Measurements from ENCODE around the gene CCDC9B. TPM values are rescaled to one million over a fixed set of nuclear protein-coding genes. Genes with fewer than 3 reads are reported as not detected.

The CCDC9B gene
- total RNA-seq, 1 experiment from 2014 or later = 1.4 TPM

- TF ChIP-seq, protein P1, sequence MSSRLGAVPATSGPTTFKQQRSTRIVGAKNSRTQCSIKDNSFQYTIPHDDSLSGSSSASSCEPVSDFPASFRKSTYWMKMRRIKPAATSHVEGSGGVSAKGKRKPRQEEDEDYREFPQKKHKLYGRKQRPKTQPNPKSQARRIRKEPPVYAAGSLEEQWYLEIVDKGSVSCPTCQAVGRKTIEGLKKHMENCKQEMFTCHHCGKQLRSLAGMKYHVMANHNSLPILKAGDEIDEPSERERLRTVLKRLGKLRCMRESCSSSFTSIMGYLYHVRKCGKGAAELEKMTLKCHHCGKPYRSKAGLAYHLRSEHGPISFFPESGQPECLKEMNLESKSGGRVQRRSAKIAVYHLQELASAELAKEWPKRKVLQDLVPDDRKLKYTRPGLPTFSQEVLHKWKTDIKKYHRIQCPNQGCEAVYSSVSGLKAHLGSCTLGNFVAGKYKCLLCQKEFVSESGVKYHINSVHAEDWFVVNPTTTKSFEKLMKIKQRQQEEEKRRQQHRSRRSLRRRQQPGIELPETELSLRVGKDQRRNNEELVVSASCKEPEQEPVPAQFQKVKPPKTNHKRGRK (CRISPR knock-in tag; IDR thresholded peaks at IDR 0.05; ENCODE audit: borderline replicate concordance) = no peak
- TF ChIP-seq, protein P2, sequence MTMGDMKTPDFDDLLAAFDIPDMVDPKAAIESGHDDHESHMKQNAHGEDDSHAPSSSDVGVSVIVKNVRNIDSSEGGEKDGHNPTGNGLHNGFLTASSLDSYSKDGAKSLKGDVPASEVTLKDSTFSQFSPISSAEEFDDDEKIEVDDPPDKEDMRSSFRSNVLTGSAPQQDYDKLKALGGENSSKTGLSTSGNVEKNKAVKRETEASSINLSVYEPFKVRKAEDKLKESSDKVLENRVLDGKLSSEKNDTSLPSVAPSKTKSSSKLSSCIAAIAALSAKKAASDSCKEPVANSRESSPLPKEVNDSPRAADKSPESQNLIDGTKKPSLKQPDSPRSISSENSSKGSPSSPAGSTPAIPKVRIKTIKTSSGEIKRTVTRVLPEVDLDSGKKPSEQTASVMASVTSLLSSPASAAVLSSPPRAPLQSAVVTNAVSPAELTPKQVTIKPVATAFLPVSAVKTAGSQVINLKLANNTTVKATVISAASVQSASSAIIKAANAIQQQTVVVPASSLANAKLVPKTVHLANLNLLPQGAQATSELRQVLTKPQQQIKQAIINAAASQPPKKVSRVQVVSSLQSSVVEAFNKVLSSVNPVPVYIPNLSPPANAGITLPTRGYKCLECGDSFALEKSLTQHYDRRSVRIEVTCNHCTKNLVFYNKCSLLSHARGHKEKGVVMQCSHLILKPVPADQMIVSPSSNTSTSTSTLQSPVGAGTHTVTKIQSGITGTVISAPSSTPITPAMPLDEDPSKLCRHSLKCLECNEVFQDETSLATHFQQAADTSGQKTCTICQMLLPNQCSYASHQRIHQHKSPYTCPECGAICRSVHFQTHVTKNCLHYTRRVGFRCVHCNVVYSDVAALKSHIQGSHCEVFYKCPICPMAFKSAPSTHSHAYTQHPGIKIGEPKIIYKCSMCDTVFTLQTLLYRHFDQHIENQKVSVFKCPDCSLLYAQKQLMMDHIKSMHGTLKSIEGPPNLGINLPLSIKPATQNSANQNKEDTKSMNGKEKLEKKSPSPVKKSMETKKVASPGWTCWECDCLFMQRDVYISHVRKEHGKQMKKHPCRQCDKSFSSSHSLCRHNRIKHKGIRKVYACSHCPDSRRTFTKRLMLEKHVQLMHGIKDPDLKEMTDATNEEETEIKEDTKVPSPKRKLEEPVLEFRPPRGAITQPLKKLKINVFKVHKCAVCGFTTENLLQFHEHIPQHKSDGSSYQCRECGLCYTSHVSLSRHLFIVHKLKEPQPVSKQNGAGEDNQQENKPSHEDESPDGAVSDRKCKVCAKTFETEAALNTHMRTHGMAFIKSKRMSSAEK (CRISPR knock-in tag; IDR thresholded peaks at IDR 0.05; ENCODE audit: borderline replicate concordance) = no peak
- TF ChIP-seq GABPB1 (CRISPR knock-in tag; IDR thresholded peaks at IDR 0.05) (no peak), ATF1 (CRISPR knock-in tag; IDR thresholded peaks at IDR 0.05) (no peak), TEAD4 (CRISPR knock-in tag; IDR thresholded peaks at IDR 0.05) (no peak), GTF2I (CRISPR knock-in tag; conservative IDR thresholded peaks at IDR 0.05) (no peak), JUN (CRISPR knock-in tag; IDR thresholded peaks at IDR 0.05) (no peak), CREM (CRISPR knock-in tag; IDR thresholded peaks at IDR 0.05) (no peak), TEAD1 (CRISPR knock-in tag; IDR thresholded peaks at IDR 0.05) (no peak)
- TF ChIP-seq, protein P3, sequence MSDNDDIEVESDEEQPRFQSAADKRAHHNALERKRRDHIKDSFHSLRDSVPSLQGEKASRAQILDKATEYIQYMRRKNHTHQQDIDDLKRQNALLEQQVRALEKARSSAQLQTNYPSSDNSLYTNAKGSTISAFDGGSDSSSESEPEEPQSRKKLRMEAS (CRISPR knock-in tag; IDR thresholded peaks at IDR 0.05) = no peak
- TF ChIP-seq, protein P4, sequence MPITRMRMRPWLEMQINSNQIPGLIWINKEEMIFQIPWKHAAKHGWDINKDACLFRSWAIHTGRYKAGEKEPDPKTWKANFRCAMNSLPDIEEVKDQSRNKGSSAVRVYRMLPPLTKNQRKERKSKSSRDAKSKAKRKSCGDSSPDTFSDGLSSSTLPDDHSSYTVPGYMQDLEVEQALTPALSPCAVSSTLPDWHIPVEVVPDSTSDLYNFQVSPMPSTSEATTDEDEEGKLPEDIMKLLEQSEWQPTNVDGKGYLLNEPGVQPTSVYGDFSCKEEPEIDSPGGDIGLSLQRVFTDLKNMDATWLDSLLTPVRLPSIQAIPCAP (CRISPR knock-in tag; IDR thresholded peaks at IDR 0.05) = no peak
- ChIA-PET CTCF (interaction anchor here (0.8 to 7.2 kb wide), 7 partner anchors 9 to 116 kb away, joined by 3 to 63 read pairs (median 5); partner anchors contain the start of genes CCDC9B and IVD), POLR2A (no interaction called here)
- H3K9me3 Mint-ChIP-seq = no peaks in the 10 kb centered on the region
- DNase-seq (ENCODE audit: low spot score) (no peak), ATAC-seq (no peak)
- H3K27me3 Mint-ChIP-seq (ENCODE audit: low read depth) = peaks cover 16% of the 10 kb centered on the region
- H3K36me3 Mint-ChIP-seq = no peaks in the 10 kb centered on the region
- H3K27ac Mint-ChIP-seq = no peak overlapping the region
- no peak overlapping the region for H3K4me3 Mint-ChIP-seq
- peaks cover 24% of the 10 kb centered on the region for H3K4me1 Mint-ChIP-seq
These were observed 11.7 kb upstream of the CCDC9B start for GRCh38 chr15:40352281-40352901.

DNA sequence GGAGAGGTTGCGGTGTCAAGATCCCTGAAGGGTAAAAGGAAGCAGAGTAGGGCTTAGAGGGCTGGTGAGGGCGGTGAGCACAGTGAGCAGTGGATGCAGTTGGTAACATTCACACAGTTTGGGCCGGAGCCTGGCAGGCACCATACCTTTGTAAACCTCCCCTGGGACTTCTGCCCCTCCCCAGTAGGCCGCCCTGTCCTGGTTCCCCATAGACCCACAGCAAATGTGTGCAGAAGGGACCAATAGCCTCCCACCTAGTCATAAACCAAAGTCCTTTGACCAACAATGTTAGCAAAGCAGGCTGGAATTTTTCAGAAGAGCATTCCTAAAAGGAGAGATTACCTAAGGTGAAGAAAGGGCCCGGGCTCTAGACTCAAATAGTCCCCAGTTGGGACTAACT, 8.4 kb upstream of the CCDC9B start:
- Mint-ChIP-seq H3K36me3 (no peaks in the 10 kb centered on the region), H3K9me3 (no peaks in the 10 kb centered on the region), H3K27me3 (ENCODE audit: low read depth) (no peaks in the 10 kb centered on the region), H3K27ac (no peak overlapping the region), H3K4me3 (no peak overlapping the region), H3K4me1 (peaks cover 13% of the 10 kb centered on the region)
- DNase-seq (ENCODE audit: low spot score) (no peak), ATAC-seq (no peak)
- POLR2A ChIA-PET = interaction anchor here (0.5 kb wide), 1 partner anchor 30 kb away, joined by 5 read pairs; no protein-coding TSS in a partner anchor
- CTCF ChIA-PET = interaction anchor here (1.4 to 7.1 kb wide), 2 partner anchors 10 to 12 kb away, joined by 5 to 58 read pairs; partner anchors contain the start of gene CCDC9B
- TF ChIP-seq, protein P5, sequence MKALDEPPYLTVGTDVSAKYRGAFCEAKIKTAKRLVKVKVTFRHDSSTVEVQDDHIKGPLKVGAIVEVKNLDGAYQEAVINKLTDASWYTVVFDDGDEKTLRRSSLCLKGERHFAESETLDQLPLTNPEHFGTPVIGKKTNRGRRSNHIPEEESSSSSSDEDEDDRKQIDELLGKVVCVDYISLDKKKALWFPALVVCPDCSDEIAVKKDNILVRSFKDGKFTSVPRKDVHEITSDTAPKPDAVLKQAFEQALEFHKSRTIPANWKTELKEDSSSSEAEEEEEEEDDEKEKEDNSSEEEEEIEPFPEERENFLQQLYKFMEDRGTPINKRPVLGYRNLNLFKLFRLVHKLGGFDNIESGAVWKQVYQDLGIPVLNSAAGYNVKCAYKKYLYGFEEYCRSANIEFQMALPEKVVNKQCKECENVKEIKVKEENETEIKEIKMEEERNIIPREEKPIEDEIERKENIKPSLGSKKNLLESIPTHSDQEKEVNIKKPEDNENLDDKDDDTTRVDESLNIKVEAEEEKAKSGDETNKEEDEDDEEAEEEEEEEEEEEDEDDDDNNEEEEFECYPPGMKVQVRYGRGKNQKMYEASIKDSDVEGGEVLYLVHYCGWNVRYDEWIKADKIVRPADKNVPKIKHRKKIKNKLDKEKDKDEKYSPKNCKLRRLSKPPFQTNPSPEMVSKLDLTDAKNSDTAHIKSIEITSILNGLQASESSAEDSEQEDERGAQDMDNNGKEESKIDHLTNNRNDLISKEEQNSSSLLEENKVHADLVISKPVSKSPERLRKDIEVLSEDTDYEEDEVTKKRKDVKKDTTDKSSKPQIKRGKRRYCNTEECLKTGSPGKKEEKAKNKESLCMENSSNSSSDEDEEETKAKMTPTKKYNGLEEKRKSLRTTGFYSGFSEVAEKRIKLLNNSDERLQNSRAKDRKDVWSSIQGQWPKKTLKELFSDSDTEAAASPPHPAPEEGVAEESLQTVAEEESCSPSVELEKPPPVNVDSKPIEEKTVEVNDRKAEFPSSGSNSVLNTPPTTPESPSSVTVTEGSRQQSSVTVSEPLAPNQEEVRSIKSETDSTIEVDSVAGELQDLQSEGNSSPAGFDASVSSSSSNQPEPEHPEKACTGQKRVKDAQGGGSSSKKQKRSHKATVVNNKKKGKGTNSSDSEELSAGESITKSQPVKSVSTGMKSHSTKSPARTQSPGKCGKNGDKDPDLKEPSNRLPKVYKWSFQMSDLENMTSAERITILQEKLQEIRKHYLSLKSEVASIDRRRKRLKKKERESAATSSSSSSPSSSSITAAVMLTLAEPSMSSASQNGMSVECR (CRISPR knock-in tag; IDR thresholded peaks at IDR 0.05; ENCODE audit: borderline replicate concordance) = no peak
- TF ChIP-seq ZNF263 (CRISPR knock-in tag; IDR thresholded peaks at IDR 0.05; ENCODE audit: low read depth) (no peak), NFATC4 (CRISPR knock-in tag; IDR thresholded peaks at IDR 0.05) (no peak), TCF7 (CRISPR knock-in tag; IDR thresholded peaks at IDR 0.05; ENCODE audit: low read depth) (no peak)
- TF ChIP-seq, protein P2 (CRISPR knock-in tag; IDR thresholded peaks at IDR 0.05; ENCODE audit: borderline replicate concordance) = no peak
- TF ChIP-seq, protein P6, sequence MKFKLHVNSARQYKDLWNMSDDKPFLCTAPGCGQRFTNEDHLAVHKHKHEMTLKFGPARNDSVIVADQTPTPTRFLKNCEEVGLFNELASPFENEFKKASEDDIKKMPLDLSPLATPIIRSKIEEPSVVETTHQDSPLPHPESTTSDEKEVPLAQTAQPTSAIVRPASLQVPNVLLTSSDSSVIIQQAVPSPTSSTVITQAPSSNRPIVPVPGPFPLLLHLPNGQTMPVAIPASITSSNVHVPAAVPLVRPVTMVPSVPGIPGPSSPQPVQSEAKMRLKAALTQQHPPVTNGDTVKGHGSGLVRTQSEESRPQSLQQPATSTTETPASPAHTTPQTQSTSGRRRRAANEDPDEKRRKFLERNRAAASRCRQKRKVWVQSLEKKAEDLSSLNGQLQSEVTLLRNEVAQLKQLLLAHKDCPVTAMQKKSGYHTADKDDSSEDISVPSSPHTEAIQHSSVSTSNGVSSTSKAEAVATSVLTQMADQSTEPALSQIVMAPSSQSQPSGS (CRISPR knock-in tag; IDR thresholded peaks at IDR 0.05; ENCODE audit: borderline replicate concordance, low read depth) = no peak

Measured in WTC11 (cell line).